ENCODE data around the gene IGF2BP2.
A peak's percentile ranks its signal among the peaks of the same experiment; 100 is the strongest.

The IGF2BP2 gene

GRCh38 chr3:185656321-185656840, 168.5 kb downstream of the IGF2BP2 start:
- TF ChIP-seq, protein P1, sequence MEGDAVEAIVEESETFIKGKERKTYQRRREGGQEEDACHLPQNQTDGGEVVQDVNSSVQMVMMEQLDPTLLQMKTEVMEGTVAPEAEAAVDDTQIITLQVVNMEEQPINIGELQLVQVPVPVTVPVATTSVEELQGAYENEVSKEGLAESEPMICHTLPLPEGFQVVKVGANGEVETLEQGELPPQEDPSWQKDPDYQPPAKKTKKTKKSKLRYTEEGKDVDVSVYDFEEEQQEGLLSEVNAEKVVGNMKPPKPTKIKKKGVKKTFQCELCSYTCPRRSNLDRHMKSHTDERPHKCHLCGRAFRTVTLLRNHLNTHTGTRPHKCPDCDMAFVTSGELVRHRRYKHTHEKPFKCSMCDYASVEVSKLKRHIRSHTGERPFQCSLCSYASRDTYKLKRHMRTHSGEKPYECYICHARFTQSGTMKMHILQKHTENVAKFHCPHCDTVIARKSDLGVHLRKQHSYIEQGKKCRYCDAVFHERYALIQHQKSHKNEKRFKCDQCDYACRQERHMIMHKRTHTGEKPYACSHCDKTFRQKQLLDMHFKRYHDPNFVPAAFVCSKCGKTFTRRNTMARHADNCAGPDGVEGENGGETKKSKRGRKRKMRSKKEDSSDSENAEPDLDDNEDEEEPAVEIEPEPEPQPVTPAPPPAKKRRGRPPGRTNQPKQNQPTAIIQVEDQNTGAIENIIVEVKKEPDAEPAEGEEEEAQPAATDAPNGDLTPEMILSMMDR (IDR thresholded peaks at IDR 0.05; ENCODE audit: low read depth, low read length): no peak
- peak; percentile 98 for DNase-seq (ENCODE audit: low read depth, low spot score)
- in situ Hi-C loops (cut with HindIII; ENCODE audit: low sequenced_read_pairs): no loop called here
- H3K4me3 ChIP-seq (ENCODE audit: low read depth, low read length): no peak overlapping the region

DNA sequence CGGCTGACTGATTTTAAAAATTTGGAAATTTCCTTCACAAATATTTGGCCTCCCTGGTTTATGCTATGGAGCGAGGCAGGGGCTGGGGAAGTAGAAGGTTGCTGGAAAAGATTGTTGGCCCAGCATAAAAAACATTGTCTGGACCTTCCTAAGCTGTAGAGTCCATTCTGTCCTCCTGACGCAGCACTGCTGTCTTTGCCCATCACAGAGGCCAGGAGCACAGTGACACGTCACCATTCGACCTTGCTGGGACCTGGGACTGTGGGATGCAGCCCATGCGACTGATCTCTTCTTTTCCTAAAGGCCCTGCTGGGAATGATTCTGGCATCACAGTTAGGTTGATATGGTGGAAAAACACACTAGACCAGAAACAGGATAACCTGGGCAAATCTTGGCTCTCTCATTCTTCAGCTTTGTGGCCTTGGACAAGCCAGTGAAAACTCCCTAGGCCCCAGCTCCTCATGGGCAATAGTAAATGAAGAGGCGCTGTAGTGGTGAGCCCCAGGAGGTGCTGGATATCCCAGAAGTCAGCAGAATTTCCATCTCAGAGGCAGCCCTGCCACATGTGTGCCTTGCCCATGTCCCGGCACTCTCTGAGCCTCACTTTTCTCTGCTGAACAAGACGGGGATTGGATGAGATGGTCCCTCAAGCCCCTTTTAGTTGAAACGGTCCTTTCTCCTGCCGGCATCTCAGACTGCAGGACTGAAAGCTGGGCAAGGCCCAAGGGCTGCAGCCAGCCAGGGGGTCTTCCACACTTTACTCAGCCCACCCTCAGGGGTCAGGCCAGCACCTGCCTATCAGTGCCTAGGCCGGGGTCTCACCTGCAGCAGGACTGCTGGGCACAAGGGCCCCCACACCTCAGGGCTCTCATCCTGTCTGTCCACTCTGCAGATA, 169.2 kb downstream of the IGF2BP2 start:
- in situ Hi-C loops (cut with HindIII; ENCODE audit: low sequenced_read_pairs): no loop called here

GRCh38 chr3:185654758-185655145, 170.1 kb downstream of the IGF2BP2 start:
- H3K4me3 ChIP-seq (ENCODE audit: low read depth, low read length): no peak overlapping the region
- TF ChIP-seq, protein P1 (IDR thresholded peaks at IDR 0.05; ENCODE audit: low read depth, low read length): no peak
- DNase-seq (ENCODE audit: low read depth, low spot score): no peak
- in situ Hi-C loops (cut with HindIII; ENCODE audit: low sequenced_read_pairs): no loop called here

More for the DNA sequence above, 169.2 kb downstream of the IGF2BP2 start:
- H3K4me3 ChIP-seq (ENCODE audit: low read depth, low read length): no peak overlapping the region
- DNase-seq (ENCODE audit: low read depth, low spot score): no peak
- TF ChIP-seq, protein P1 (IDR thresholded peaks at IDR 0.05; ENCODE audit: low read depth, low read length): no peak

DNA sequence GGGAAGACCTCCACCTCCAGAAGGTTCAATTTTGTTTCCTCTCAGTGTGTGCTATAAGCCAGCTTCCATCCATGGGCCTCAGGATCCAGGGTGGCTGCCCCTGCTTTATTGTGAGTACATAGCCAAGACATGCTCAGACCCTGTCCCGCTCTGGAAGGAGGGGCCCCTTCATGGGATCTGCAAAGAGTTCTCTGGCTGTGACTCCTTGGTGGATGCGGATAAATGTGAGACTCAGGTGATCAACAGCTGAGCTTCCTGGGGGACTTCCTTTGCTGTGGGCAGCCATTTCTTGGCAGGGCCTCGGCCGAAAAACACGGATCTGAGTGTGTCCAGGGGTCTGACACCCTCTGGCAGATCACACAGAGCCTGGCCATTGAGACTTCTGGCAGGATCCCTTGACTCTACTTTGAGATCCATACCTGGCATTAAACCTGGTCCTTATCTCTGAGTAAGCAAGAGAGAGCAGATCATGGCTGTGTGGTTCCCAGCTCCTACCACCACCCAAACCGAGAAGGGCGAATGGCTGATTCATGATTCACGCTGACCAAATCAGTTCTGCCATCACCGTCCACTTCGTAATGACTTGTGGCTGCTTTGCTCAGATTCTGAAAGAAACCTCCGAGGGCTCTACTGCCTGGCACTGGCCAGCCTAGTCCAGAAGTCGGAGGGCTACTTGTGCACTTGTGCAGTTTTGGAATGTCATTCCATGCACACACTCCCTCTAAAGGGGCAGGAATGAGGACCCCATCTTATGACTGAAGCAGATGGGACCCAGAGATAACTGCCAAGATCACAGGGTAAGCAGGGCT, 170.7 kb downstream of the IGF2BP2 start:
- TF ChIP-seq, protein P1 (IDR thresholded peaks at IDR 0.05; ENCODE audit: low read depth, low read length): no peak
- no peak overlapping the region for H3K4me3 ChIP-seq (ENCODE audit: low read depth, low read length)
- in situ Hi-C loops (cut with HindIII; ENCODE audit: low sequenced_read_pairs): no loop called here
- DNase-seq (ENCODE audit: low read depth, low spot score): peak; percentile 27

DNA sequence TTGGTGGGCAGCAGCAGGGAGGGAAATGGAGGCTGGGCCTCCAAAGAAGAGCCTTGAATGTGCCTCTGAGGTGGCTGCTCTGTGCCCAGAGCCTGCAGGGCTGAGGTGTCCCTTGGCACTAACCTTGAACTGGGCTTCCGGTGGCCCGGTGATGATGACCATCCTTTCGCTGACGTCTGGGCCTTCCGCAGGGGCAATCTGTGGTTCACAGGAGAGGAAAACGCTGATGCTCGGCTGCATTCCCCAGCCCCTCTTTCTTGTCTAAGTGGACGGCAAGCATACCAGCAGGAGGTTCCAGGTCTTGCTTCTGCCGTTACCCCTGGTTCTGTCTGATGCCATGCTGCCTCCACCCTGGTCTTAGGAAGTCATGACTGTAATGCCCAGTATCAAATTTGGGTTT, 172.9 kb downstream of the IGF2BP2 start:
- no peak for DNase-seq (ENCODE audit: low read depth, low spot score)
- TF ChIP-seq, protein P1 (IDR thresholded peaks at IDR 0.05; ENCODE audit: low read depth, low read length): no peak
- no peak overlapping the region for H3K4me3 ChIP-seq (ENCODE audit: low read depth, low read length)
- in situ Hi-C loops (cut with HindIII; ENCODE audit: low sequenced_read_pairs): no loop called here

GRCh38 chr3:185649414-185649813, 175.4 kb downstream of the IGF2BP2 start:
- in situ Hi-C loops (cut with HindIII; ENCODE audit: low sequenced_read_pairs): no loop called here
- TF ChIP-seq, protein P1 (IDR thresholded peaks at IDR 0.05; ENCODE audit: low read depth, low read length): peak; percentile 4
- H3K4me3 ChIP-seq (ENCODE audit: low read depth, low read length): no peak overlapping the region
- peak; percentile 46 for DNase-seq (ENCODE audit: low read depth, low spot score)

Data from astrocyte of the spinal cord (primary cell).